Neural crest cell (in vitro differentiated cells): Measurements from ENCODE around the gene SEMA3G. TPM values are rescaled to one million over a fixed set of nuclear protein-coding genes. Genes with fewer than 3 reads are reported as not detected.

ENCODE experiments used
- DNase-seq: peaks from one replicate; pipeline ENCODE4 v3.0.0; 2021; ENCODE audit warnings: low read depth, mixed read lengths, low spot score
- H3K27ac Mint-ChIP-seq: one replicate; pipeline ENCODE4 v1.8.0; 2021; ENCODE audit warnings: mild to moderate bottlenecking, mixed read lengths; ENCODE audit not compliant: unreplicated experiment
- H3K27me3 Mint-ChIP-seq: 2 replicates; pipeline ENCODE4 v1.8.0; 2021; ENCODE audit warnings: low read depth, mild to moderate bottlenecking, mixed read lengths
- H3K36me3 Mint-ChIP-seq: 2 replicates; pipeline ENCODE4 v1.8.0; 2021; ENCODE audit warnings: low read depth, mild to moderate bottlenecking, mixed read lengths
- H3K4me1 Mint-ChIP-seq: 2 replicates; pipeline ENCODE4 v1.8.0; 2021; ENCODE audit warnings: mixed read lengths
- H3K4me3 Mint-ChIP-seq: one replicate; pipeline ENCODE4 v1.8.0; 2021; ENCODE audit warnings: mild to moderate bottlenecking, mixed read lengths
- H3K9me3 Mint-ChIP-seq: 2 replicates; pipeline ENCODE4 v1.8.0; 2021; ENCODE audit warnings: mixed read lengths
- CTCF ChIP-seq: fragments of 200-600 bp; sonication (generic); conservative IDR thresholded peaks from 2 replicates; pipeline ENCODE4 v1.5.0; 2021; ENCODE audit warnings: antibody characterized with exemption, mild to moderate bottlenecking
- total RNA-seq: library from RNA; stranded (reverse); gene quantifications from 2 replicates; pipeline ENCODE4 v1.2.1, GENCODE V29; 2021

SEMA3G gene
- total RNA-seq, 1 donor from 2014 or later: 5.2 TPM

- TF ChIP-seq CTCF: no peak
- Mint-ChIP-seq H3K4me3 (no peak overlapping the region), H3K27ac (no peak overlapping the region), H3K9me3 (no peaks in the 10 kb centered on the region), H3K36me3 (no peaks in the 10 kb centered on the region), H3K4me1 (peaks cover 26% of the 10 kb centered on the region), H3K27me3 (no peaks in the 10 kb centered on the region)
- DNase-seq: no peak
These were observed 12.7 kb downstream of the SEMA3G start for GRCh38 chr3:52432225-52432624.

- no peak for TF ChIP-seq CTCF
- Mint-ChIP-seq H3K27me3 (no peaks in the 10 kb centered on the region), H3K27ac (peak overlapping the region; percentile 93), H3K9me3 (no peaks in the 10 kb centered on the region), H3K4me3 (no peak overlapping the region), H3K4me1 (peaks cover 26% of the 10 kb centered on the region), H3K36me3 (no peaks in the 10 kb centered on the region)
- no peak for DNase-seq
These were observed 13.3 kb downstream of the SEMA3G start for GRCh38 chr3:52431459-52432223.

- no peak for DNase-seq
- Mint-ChIP-seq H3K27me3 (no peaks in the 10 kb centered on the region), H3K27ac (no peak overlapping the region), H3K4me1 (peaks cover 26% of the 10 kb centered on the region), H3K9me3 (no peaks in the 10 kb centered on the region), H3K36me3 (no peaks in the 10 kb centered on the region), H3K4me3 (no peak overlapping the region)
- no peak for TF ChIP-seq CTCF
These were observed 14.5 kb downstream of the SEMA3G start for GRCh38 chr3:52430416-52430810.

GRCh38 chr3:52429779-52430415 lies 15.0 kb downstream of the SEMA3G start:
- H3K4me3 Mint-ChIP-seq: no peak overlapping the region
- DNase-seq: no peak
- no peak for TF ChIP-seq CTCF
- H3K36me3 Mint-ChIP-seq: no peaks in the 10 kb centered on the region
- no peaks in the 10 kb centered on the region for H3K27me3 Mint-ChIP-seq
- no peaks in the 10 kb centered on the region for H3K9me3 Mint-ChIP-seq
- H3K4me1 Mint-ChIP-seq: peaks cover 26% of the 10 kb centered on the region
- H3K27ac Mint-ChIP-seq: no peak overlapping the region

- Mint-ChIP-seq H3K4me1 (peaks cover 20% of the 10 kb centered on the region), H3K27ac (no peak overlapping the region), H3K9me3 (no peaks in the 10 kb centered on the region), H3K4me3 (no peak overlapping the region), H3K27me3 (no peaks in the 10 kb centered on the region), H3K36me3 (no peaks in the 10 kb centered on the region)
- TF ChIP-seq CTCF: no peak
- DNase-seq: no peak
These were observed 15.9 kb downstream of the SEMA3G start for GRCh38 chr3:52429031-52429430.
